Measurements from ENCODE around the gene YPEL3.
A peak's percentile ranks its signal among the peaks of the same experiment; 100 is the strongest.
"Not testable (repeated sequence)": the region's sequence is repeated elsewhere in the genome, so short reads cannot be mapped to it uniquely, and the experiment has no call there.

The YPEL3 gene

GRCh38 chr16:30127993-30128392, 32.0 kb upstream of the YPEL3 start:
- TF ChIP-seq, protein P1, sequence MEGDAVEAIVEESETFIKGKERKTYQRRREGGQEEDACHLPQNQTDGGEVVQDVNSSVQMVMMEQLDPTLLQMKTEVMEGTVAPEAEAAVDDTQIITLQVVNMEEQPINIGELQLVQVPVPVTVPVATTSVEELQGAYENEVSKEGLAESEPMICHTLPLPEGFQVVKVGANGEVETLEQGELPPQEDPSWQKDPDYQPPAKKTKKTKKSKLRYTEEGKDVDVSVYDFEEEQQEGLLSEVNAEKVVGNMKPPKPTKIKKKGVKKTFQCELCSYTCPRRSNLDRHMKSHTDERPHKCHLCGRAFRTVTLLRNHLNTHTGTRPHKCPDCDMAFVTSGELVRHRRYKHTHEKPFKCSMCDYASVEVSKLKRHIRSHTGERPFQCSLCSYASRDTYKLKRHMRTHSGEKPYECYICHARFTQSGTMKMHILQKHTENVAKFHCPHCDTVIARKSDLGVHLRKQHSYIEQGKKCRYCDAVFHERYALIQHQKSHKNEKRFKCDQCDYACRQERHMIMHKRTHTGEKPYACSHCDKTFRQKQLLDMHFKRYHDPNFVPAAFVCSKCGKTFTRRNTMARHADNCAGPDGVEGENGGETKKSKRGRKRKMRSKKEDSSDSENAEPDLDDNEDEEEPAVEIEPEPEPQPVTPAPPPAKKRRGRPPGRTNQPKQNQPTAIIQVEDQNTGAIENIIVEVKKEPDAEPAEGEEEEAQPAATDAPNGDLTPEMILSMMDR (IDR thresholded peaks at IDR 0.05; ENCODE audit: insufficient read depth, low read length, missing control alignments): no peak
- no peak for DNase-seq (ENCODE audit: low read depth, low spot score)
- no peak overlapping the region for H3K4me3 ChIP-seq (ENCODE audit: low read depth, low read length)
- ChIA-PET POLR2A (no interaction called here), CTCF (interaction anchor here (1.1 kb wide), 1 partner anchor 9 kb away, joined by 4 read pairs; no protein-coding TSS in a partner anchor)

DNA sequence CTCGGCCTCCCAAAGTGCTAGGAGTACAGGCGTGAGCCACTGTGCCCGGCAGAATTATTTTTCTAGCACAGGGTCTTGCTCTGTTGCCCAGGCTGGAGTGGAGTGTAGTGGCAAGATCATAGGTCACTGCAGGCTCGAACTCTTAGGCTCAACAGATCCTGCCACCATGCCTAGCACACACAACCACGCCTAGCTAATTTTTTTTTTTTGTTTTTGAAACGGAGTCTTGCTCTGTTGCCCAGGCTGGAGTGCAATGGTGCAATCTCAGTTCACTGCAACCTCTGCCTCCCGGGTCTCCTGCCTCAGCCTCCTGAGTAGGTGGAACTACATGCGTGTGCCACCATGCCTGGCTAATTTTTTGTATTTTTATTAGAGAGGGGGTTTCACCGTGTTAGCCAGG, 29.7 kb upstream of the YPEL3 start:
- CTCF ChIA-PET; POLR2A ChIA-PET; H3K4me3 ChIP-seq (ENCODE audit: low read depth, low read length); DNase-seq (ENCODE audit: low read depth, low spot score): not testable (repeated sequence)

- TF ChIP-seq, protein P1 (IDR thresholded peaks at IDR 0.05; ENCODE audit: insufficient read depth, low read length, missing control alignments): no peak
- POLR2A ChIA-PET: no interaction called here
- DNase-seq (ENCODE audit: low read depth, low spot score): no peak
- no peak overlapping the region for H3K4me3 ChIP-seq (ENCODE audit: low read depth, low read length)
- CTCF ChIA-PET: interaction anchor here (2.3 kb wide), 1 partner anchor 12 kb away, joined by 9 read pairs; the partner anchor contains the start of gene GDPD3
Observed at GRCh38 chr16:30124985-30125379, 29.0 kb upstream of the YPEL3 start.

DNA sequence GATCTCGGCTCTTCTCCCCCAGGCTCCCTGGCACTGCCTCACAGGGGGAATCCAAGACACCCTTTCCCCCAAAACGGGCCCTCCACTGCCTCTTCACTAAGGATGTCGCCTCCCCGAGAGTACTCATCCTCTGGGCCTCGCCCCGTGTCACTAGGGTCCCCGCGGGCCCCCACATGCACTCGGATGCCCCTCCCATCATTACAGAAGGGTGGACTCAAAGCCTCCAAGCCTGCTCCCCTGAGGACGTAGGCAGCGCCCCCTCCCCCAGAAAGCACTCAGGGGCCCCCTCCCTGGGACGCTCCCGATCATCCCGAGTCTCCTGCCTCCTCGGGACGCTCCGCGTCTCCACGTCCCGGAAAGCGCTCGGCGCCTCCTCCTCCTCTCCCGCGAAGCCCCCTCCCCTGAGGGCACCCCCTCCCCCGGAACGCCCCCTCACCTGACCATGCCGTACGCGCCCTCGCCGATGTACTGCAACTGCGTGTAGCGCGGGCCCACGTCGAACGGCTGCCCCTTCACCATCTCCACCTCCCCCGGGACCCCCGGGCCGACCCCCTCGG, 26.7 kb upstream of the YPEL3 start:
- POLR2A ChIA-PET: no interaction called here
- CTCF ChIA-PET: interaction anchor here (3.3 kb wide), 1 partner anchor 11 kb away, joined by 28 read pairs; the partner anchor contains the start of gene GDPD3

GRCh38 chr16:30121741-30122571, 25.9 kb upstream of the YPEL3 start:
- no peak for DNase-seq (ENCODE audit: low read depth, low spot score)
- ChIA-PET POLR2A (no interaction called here), CTCF (interaction anchor here (3.3 kb wide), 1 partner anchor 10 kb away, joined by 28 read pairs; the partner anchor contains the start of gene GDPD3)
- TF ChIP-seq, protein P1 (IDR thresholded peaks at IDR 0.05; ENCODE audit: insufficient read depth, low read length, missing control alignments): no peak
- peak overlapping the region; percentile 73 for H3K4me3 ChIP-seq (ENCODE audit: low read depth, low read length)

More for the DNA sequence above, 26.7 kb upstream of the YPEL3 start:
- TF ChIP-seq, protein P1 (IDR thresholded peaks at IDR 0.05; ENCODE audit: insufficient read depth, low read length, missing control alignments): no peak
- H3K4me3 ChIP-seq (ENCODE audit: low read depth, low read length): peak overlapping the region; percentile 73
- no peak for DNase-seq (ENCODE audit: low read depth, low spot score)

- H3K4me3 ChIP-seq (ENCODE audit: low read depth, low read length): no peak overlapping the region
- no peak for DNase-seq (ENCODE audit: low read depth, low spot score)
- ChIA-PET POLR2A (interaction anchor here (0.6 kb wide), 1 partner anchor 31 kb away, joined by 3 read pairs; no protein-coding TSS in a partner anchor), CTCF (interaction anchor here (1.3 to 3.3 kb wide), 2 partner anchors 9 to 289 kb away, joined by 3 to 28 read pairs; partner anchors contain the start of gene GDPD3)
- TF ChIP-seq, protein P1 (IDR thresholded peaks at IDR 0.05; ENCODE audit: insufficient read depth, low read length, missing control alignments): no peak
Observed at GRCh38 chr16:30120340-30121105, 24.5 kb upstream of the YPEL3 start.
